Left hindlimb (tissue), 1 donor: Measurements from ENCODE around the gene MLF2.
A peak's percentile ranks its signal among the peaks of the same experiment; 100 is the strongest.

Source experiments
- DNase-seq: peaks from one replicate; pipeline ENCODE4 v3.0.0-alpha.2; 2018

Gene MLF2

GRCh38 chr12:6752921-6753771, at the start of gene MLF2:
MLF2 (minus strand) TSS chr12:6753141; CDS start chr12:6752334, 807 bp downstream.
- peak; percentile 99 for DNase-seq

- DNase-seq = no peak
These were observed 46.2 kb upstream of the MLF2 start for GRCh38 chr12:6799147-6799546.

GRCh38 chr12:6796576-6796975, 43.6 kb upstream of the MLF2 start:
- no peak for DNase-seq

- no peak for DNase-seq
These were observed 42.1 kb upstream of the MLF2 start for GRCh38 chr12:6795088-6795487.

GRCh38 chr12:6792522-6793201, 39.7 kb upstream of the MLF2 start:
- DNase-seq = peak; percentile 69

- no peak for DNase-seq
These were observed 39.1 kb upstream of the MLF2 start for GRCh38 chr12:6791931-6792520.

- DNase-seq = no peak
These were observed 37.7 kb upstream of the MLF2 start for GRCh38 chr12:6790496-6791150.

GRCh38 chr12:6788972-6789924, 36.3 kb upstream of the MLF2 start, which contains the start of gene CD4:
CD4 (plus strand) TSS chr12:6789528; CDS start chr12:6800139, 10,611 bp downstream.
- DNase-seq = no peak

- DNase-seq = no peak
These were observed 34.4 kb upstream of the MLF2 start for GRCh38 chr12:6787309-6787708.

- DNase-seq = no peak
These were observed 33.6 kb upstream of the MLF2 start for GRCh38 chr12:6786416-6787094.

GRCh38 chr12:6784761-6785160, 31.8 kb upstream of the MLF2 start:
- no peak for DNase-seq

GRCh38 chr12:6784296-6784695, 31.4 kb upstream of the MLF2 start:
- DNase-seq = no peak

GRCh38 chr12:6783828-6784227, 30.9 kb upstream of the MLF2 start:
- no peak for DNase-seq

GRCh38 chr12:6782850-6783566, 30.1 kb upstream of the MLF2 start:
- no peak for DNase-seq

- no peak for DNase-seq
These were observed 29.2 kb upstream of the MLF2 start for GRCh38 chr12:6782119-6782518.

- no peak for DNase-seq
These were observed 27.6 kb upstream of the MLF2 start for GRCh38 chr12:6780573-6780972.

GRCh38 chr12:6779708-6780432, 26.9 kb upstream of the MLF2 start:
- no peak for DNase-seq

GRCh38 chr12:6778574-6779550, 25.9 kb upstream of the MLF2 start:
- peak; percentile 96 for DNase-seq

- no peak for DNase-seq
These were observed 25.3 kb upstream of the MLF2 start for GRCh38 chr12:6778217-6778573.
